ENCODE data around the gene CHKB.

- TF ChIP-seq POLR2A (IDR thresholded peaks at IDR 0.05; ENCODE audit: low read depth, low read length) (no peak), USF2 (IDR thresholded peaks at IDR 0.05; ENCODE audit: low read depth, low read length) (no peak), CTCF (conservative IDR thresholded peaks at IDR 0.05; ENCODE audit: low read depth, low read length) (no peak), RFX5 (IDR thresholded peaks at IDR 0.05; ENCODE audit: low read depth, low read length) (no peak), NFE2L2 (IDR thresholded peaks at IDR 0.05; ENCODE audit: low read depth, low read length) (no peak)
Measured at GRCh38 chr22:50578776-50579310, 3.8 kb downstream of the CHKB start.
